GM12878 (cell line): ENCODE measurements around the gene C5. TPM values are rescaled to one million over a fixed set of nuclear protein-coding genes. Genes with fewer than 3 reads are reported as not detected.

Experiments used
- ASH2L ChIP-seq: fragments of 300-600, 200-600 bp; sonication (generic); IDR thresholded peaks from 2 replicates; pipeline ENCODE4 v1.6.1; 2017; ENCODE audit warnings: low read depth, mild to moderate bottlenecking, borderline replicate concordance
- BRCA1 ChIP-seq: IDR thresholded peaks from 2 replicates; pipeline ENCODE4 v1.6.1; 2011; ENCODE audit warnings: low read depth, low read length, improper control_type of control experiment
- CREM ChIP-seq: IDR thresholded peaks from 2 replicates; pipeline ENCODE4 v1.6.1; 2014; ENCODE audit warnings: antibody characterized with exemption, low read depth
- DPF2 ChIP-seq: fragments of 450-650 bp; IDR thresholded peaks from 2 replicates; pipeline ENCODE4 v1.6.1; 2017; ENCODE audit warnings: mild to moderate bottlenecking
- HDAC6 ChIP-seq: fragments of 200-600 bp; sonication (generic); IDR thresholded peaks from one replicate; pipeline ENCODE4 v1.8.0; 2017; ENCODE audit warnings: antibody characterized with exemption; ENCODE audit not compliant: unreplicated experiment
- LARP7 ChIP-seq: fragments of 450-650 bp; IDR thresholded peaks from 2 replicates; pipeline ENCODE4 v1.6.1; 2017; ENCODE audit warnings: mild to moderate bottlenecking
- NR2C2 ChIP-seq: IDR thresholded peaks from 2 replicates; pipeline ENCODE4 v1.6.1; 2011; ENCODE audit warnings: borderline replicate concordance, low read depth; ENCODE audit not compliant: control insufficient read depth, insufficient read length
- SIX5 ChIP-seq: IDR thresholded peaks from 2 replicates; pipeline ENCODE4 v1.6.1; 2011; ENCODE audit warnings: mild to moderate bottlenecking, low read depth, low read length, moderate library complexity; ENCODE audit not compliant: severe bottlenecking
- SMC3 ChIP-seq: IDR thresholded peaks from 2 replicates; pipeline ENCODE4 v1.6.1; 2011; ENCODE audit warnings: low read length, improper control_type of control experiment, borderline replicate concordance
- TAF1 ChIP-seq: IDR thresholded peaks from 2 replicates; pipeline ENCODE4 v1.6.1; 2011; ENCODE audit warnings: mild to moderate bottlenecking, low read depth, low read length, borderline replicate concordance
- YY1 ChIP-seq: IDR thresholded peaks from 2 replicates; pipeline ENCODE4 v1.6.1; 2011; ENCODE audit warnings: low read depth, mild to moderate bottlenecking, low read length
- ZSCAN29 ChIP-seq: fragments of 450-650 bp; IDR thresholded peaks from 2 replicates; pipeline ENCODE4 v1.6.1; 2017; ENCODE audit warnings: mild to moderate bottlenecking, moderate library complexity
- ZZZ3 ChIP-seq: IDR thresholded peaks from 2 replicates; pipeline ENCODE4 v1.6.1; 2011; ENCODE audit warnings: low read depth; ENCODE audit not compliant: control insufficient read depth, insufficient read length
- polyA plus RNA-seq, 11 experiments: library from polyadenylated mRNA; depleted of rRNA in 4 of 11; unstranded in 6 of 11; stranded (reverse) in 5 of 11; fragments of >200 nt; fragmentation: Nextera tagmentation in 4 of 11; fragmentation: Illumina TruSeq in 1 of 11; extraction: Ambion mirVana in 4 of 11; extraction: Trizol in 1 of 11; gene quantifications; 1 replicate in 1 of 11; 2 replicates in 10 of 11; pipeline versions ENCODE4 v1.2.1 to v1.2.3, GENCODE V29; 2011 to 2016; ENCODE audit warnings: inconsistent platforms in 2 of 11, missing spikeins in 2 of 11, low read depth in 1 of 11
- total RNA-seq, 4 experiments: library from RNA; depleted of rRNA in 3 of 4; stranded (reverse); fragments of >200 nt in 3 of 4; fragmentation: Illumina TruSeq in 1 of 4; extraction: Trizol in 1 of 4; gene quantifications; 2 replicates each; pipeline versions ENCODE4 v1.2.1 to v1.2.3, GENCODE V29; 2013 to 2021
- TF ChIP-seq, protein P1 (sequence below): fragments of 450-650 bp; IDR thresholded peaks from 2 replicates; pipeline ENCODE4 v1.6.1; 2018; ENCODE audit warnings: mild to moderate bottlenecking, low read depth, moderate library complexity; ENCODE audit not compliant: partially characterized antibody
- TF ChIP-seq, protein P2 (sequence below): IDR thresholded peaks from 2 replicates; pipeline ENCODE4 v1.6.1; 2012; ENCODE audit warnings: low read depth, low read length, improper control_type of control experiment
- TF ChIP-seq, protein P3 (sequence below): IDR thresholded peaks from 2 replicates; pipeline ENCODE4 v1.6.1; 2011; ENCODE audit warnings: mild to moderate bottlenecking, low read depth, low read length, moderate library complexity; ENCODE audit not compliant: insufficient replicate concordance
- TF ChIP-seq, protein P4 (sequence below): IDR thresholded peaks from 2 replicates; pipeline ENCODE4 v1.6.1; 2012; ENCODE audit warnings: low read length, inconsistent platforms
- TF ChIP-seq, protein P5 (sequence below): fragments of 450-650 bp; formaldehyde crosslinking; IDR thresholded peaks from 2 replicates; pipeline ENCODE4 v1.4.0; 2022; ENCODE audit warnings: mild to moderate bottlenecking, moderate library complexity
- TF ChIP-seq, protein P6 (sequence below): IDR thresholded peaks from 2 replicates; pipeline ENCODE4 v1.6.1; 2011; ENCODE audit warnings: borderline replicate concordance, low read depth, mild to moderate bottlenecking, moderate library complexity, low read length; ENCODE audit not compliant: insufficient read depth, poor library complexity, severe bottlenecking

The C5 gene
- total and polyA plus RNA-seq, 10 of the 15 experiments (the other 5 are each of a cell fraction or from before 2014, with no cell fraction given) = 0.39 to 2.2 (median 1.2) TPM

DNA sequence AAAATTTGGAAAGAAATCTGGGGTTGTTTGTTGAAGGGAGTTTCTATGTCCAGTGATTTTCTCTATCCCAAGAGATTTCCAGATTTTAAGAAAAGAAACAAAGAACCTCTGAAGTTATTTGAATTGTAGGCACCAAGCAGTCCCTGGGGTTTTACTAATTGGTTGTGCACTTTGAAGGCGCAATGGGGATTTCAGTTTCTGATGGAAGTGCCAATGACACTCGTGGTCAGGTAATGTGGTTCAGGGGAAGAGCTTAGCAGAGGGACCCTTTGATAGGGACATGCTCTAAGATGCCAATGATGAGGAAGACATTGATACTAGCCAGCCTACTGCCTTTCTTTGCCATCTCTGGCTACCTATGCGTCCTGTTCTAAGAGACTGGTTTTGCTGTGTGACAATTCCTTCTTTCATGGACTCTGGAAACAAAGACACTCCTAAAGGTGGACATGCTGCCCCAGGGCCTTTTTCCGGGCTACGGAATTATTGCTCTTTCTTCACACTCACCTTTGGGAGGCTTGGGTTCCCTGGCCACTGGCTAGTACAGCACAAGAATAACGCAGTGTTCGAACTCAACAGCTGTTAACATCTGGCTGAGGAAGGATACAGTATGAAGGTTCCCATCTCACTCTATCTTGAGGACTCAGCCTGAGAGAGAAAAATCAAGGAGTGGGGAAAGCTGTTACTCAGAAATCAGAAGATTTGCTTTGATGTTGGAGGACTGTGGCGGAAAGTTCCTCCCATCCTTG lies 116.6 kb downstream of the C5 start (continued):
- TF ChIP-seq YY1 = no peak
- TF ChIP-seq TAF1 = no peak
- no peak for TF ChIP-seq SIX5
- TF ChIP-seq SMC3 = no peak
- TF ChIP-seq, protein P1, sequence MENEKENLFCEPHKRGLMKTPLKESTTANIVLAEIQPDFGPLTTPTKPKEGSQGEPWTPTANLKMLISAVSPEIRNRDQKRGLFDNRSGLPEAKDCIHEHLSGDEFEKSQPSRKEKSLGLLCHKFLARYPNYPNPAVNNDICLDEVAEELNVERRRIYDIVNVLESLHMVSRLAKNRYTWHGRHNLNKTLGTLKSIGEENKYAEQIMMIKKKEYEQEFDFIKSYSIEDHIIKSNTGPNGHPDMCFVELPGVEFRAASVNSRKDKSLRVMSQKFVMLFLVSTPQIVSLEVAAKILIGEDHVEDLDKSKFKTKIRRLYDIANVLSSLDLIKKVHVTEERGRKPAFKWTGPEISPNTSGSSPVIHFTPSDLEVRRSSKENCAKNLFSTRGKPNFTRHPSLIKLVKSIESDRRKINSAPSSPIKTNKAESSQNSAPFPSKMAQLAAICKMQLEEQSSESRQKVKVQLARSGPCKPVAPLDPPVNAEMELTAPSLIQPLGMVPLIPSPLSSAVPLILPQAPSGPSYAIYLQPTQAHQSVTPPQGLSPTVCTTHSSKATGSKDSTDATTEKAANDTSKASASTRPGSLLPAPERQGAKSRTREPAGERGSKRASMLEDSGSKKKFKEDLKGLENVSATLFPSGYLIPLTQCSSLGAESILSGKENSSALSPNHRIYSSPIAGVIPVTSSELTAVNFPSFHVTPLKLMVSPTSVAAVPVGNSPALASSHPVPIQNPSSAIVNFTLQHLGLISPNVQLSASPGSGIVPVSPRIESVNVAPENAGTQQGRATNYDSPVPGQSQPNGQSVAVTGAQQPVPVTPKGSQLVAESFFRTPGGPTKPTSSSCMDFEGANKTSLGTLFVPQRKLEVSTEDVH = no peak
- TF ChIP-seq ZSCAN29 = no peak
- TF ChIP-seq DPF2 = peak; percentile 85
- no peak for TF ChIP-seq NR2C2
- peak; percentile 17; the same call in 1 of the 2 replicates for TF ChIP-seq CREM
- TF ChIP-seq, protein P2, sequence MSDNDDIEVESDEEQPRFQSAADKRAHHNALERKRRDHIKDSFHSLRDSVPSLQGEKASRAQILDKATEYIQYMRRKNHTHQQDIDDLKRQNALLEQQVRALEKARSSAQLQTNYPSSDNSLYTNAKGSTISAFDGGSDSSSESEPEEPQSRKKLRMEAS = no peak
- TF ChIP-seq, protein P3, sequence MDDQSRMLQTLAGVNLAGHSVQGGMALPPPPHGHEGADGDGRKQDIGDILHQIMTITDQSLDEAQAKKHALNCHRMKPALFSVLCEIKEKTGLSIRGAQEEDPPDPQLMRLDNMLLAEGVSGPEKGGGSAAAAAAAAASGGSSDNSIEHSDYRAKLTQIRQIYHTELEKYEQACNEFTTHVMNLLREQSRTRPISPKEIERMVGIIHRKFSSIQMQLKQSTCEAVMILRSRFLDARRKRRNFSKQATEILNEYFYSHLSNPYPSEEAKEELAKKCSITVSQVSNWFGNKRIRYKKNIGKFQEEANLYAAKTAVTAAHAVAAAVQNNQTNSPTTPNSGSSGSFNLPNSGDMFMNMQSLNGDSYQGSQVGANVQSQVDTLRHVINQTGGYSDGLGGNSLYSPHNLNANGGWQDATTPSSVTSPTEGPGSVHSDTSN = no peak
- TF ChIP-seq, protein P4, sequence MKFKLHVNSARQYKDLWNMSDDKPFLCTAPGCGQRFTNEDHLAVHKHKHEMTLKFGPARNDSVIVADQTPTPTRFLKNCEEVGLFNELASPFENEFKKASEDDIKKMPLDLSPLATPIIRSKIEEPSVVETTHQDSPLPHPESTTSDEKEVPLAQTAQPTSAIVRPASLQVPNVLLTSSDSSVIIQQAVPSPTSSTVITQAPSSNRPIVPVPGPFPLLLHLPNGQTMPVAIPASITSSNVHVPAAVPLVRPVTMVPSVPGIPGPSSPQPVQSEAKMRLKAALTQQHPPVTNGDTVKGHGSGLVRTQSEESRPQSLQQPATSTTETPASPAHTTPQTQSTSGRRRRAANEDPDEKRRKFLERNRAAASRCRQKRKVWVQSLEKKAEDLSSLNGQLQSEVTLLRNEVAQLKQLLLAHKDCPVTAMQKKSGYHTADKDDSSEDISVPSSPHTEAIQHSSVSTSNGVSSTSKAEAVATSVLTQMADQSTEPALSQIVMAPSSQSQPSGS = no peak
- TF ChIP-seq HDAC6 = no peak
- TF ChIP-seq, protein P5, sequence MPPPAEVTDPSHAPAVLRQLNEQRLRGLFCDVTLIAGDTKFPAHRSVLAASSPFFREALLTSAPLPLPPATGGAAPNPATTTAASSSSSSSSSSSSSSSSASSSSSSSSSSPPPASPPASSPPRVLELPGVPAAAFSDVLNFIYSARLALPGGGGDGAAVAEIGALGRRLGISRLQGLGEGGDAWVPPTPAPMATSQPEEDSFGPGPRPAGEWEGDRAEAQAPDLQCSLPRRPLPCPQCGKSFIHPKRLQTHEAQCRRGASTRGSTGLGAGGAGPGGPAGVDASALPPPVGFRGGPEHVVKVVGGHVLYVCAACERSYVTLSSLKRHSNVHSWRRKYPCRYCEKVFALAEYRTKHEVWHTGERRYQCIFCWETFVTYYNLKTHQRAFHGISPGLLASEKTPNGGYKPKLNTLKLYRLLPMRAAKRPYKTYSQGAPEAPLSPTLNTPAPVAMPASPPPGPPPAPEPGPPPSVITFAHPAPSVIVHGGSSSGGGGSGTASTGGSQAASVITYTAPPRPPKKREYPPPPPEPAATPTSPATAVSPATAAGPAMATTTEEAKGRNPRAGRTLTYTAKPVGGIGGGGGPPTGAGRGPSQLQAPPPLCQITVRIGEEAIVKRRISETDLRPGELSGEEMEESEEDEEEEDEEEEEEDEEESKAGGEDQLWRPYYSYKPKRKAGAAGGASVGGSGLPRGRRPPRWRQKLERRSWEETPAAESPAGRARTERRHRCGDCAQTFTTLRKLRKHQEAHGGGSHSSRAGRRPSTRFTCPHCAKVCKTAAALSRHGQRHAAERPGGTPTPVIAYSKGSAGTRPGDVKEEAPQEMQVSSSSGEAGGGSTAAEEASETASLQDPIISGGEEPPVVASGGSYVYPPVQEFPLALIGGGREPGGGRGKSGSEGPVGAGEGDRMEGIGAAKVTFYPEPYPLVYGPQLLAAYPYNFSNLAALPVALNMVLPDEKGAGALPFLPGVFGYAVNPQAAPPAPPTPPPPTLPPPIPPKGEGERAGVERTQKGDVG (CRISPR knock-in tag) = no peak
- no peak for TF ChIP-seq LARP7
- TF ChIP-seq ASH2L = no peak
- no peak for TF ChIP-seq ZZZ3
- no peak for TF ChIP-seq BRCA1
- TF ChIP-seq, protein P6, sequence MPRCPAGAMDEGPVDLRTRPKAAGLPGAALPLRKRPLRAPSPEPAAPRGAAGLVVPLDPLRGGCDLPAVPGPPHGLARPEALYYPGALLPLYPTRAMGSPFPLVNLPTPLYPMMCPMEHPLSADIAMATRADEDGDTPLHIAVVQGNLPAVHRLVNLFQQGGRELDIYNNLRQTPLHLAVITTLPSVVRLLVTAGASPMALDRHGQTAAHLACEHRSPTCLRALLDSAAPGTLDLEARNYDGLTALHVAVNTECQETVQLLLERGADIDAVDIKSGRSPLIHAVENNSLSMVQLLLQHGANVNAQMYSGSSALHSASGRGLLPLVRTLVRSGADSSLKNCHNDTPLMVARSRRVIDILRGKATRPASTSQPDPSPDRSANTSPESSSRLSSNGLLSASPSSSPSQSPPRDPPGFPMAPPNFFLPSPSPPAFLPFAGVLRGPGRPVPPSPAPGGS = no peak
